Upper lobe of right lung (tissue), 1 donor: ENCODE measurements around the gene CCDC191. TPM values are rescaled to one million over a fixed set of nuclear protein-coding genes. Genes with fewer than 3 reads are reported as not detected.
A peak's percentile ranks its signal among the peaks of the same experiment; 100 is the strongest.

Experiments
- ATAC-seq: fragments of 200-7000 bp; cut with Tn5 transposase; one replicate; pipeline ENCODE4 v1.9.1; 2020; ENCODE audit warnings: mild to moderate bottlenecking, moderate library complexity
- DNase-seq: peaks from one replicate; pipeline ENCODE4 v3.0.0-alpha.2; 2020
- H3K27ac ChIP-seq: fragments of 200-600 bp; one replicate; pipeline ENCODE4 v1.8.0; 2022
- H3K27me3 ChIP-seq: fragments of 200-600 bp; one replicate; pipeline ENCODE4 v1.8.0; 2022; ENCODE audit warnings: mild to moderate bottlenecking
- H3K36me3 ChIP-seq: fragments of 200-600 bp; one replicate; pipeline ENCODE4 v1.8.0; 2022
- H3K4me1 ChIP-seq: fragments of 200-600 bp; one replicate; pipeline ENCODE4 v1.8.0; 2022
- H3K4me3 ChIP-seq: fragments of 200-600 bp; one replicate; pipeline ENCODE4 v1.8.0; 2022; ENCODE audit warnings: mild to moderate bottlenecking
- H3K9me3 ChIP-seq: fragments of 200-600 bp; one replicate; pipeline ENCODE4 v1.8.0; 2022
- CTCF ChIP-seq: fragments of 200-600 bp; IDR thresholded peaks from one replicate; pipeline ENCODE4 v1.8.0; 2022; ENCODE audit warnings: antibody characterized with exemption
- intact Hi-C: fragments of 100-400 bp; cut with DNase I; formaldehyde crosslinking; loops from one replicate; pipeline ENCODE4 v1.11.0; 2022
- total RNA-seq: library from RNA; stranded (reverse); fragmentation: NEBNext Ultra II Directional; extraction: Animal tissue kit (Norgen Biotek cat#: 25700); gene quantifications from one replicate; pipeline ENCODE4 v1.2.1, GENCODE V29; 2021
- donor health status: DM: no; HTN: yes; CAD: no; lungs with severe emphysema.

CCDC191 gene
- total RNA-seq, 1 donor from 2014 or later = 4.1 TPM

GRCh38 chr3:114076711-114077110 lies 20.4 kb upstream of the CCDC191 start:
- H3K27ac ChIP-seq = no peak overlapping the region
- no peak for TF ChIP-seq CTCF
- H3K4me1 ChIP-seq = peaks cover 8% of the 10 kb centered on the region
- H3K4me3 ChIP-seq = no peak overlapping the region
- ATAC-seq = no peak
- DNase-seq = no peak
- no peaks in the 10 kb centered on the region for H3K27me3 ChIP-seq
- H3K36me3 ChIP-seq = peaks cover 89% of the 10 kb centered on the region
- intact Hi-C loops = no loop called here
- H3K9me3 ChIP-seq = no peaks in the 10 kb centered on the region

- Histone ChIP-seq H3K27me3 (no peaks in the 10 kb centered on the region), H3K4me1 (no peaks in the 10 kb centered on the region), H3K27ac (no peak overlapping the region), H3K9me3 (no peaks in the 10 kb centered on the region), H3K36me3 (peaks cover 70% of the 10 kb centered on the region), H3K4me3 (no peak overlapping the region)
- intact Hi-C loops = no loop called here
- DNase-seq = no peak
- TF ChIP-seq CTCF = no peak
- ATAC-seq = no peak
Measured at GRCh38 chr3:114071786-114072185, 15.5 kb upstream of the CCDC191 start.

- no peak for ATAC-seq
- no peak for TF ChIP-seq CTCF
- Histone ChIP-seq H3K4me3 (no peak overlapping the region), H3K27me3 (no peaks in the 10 kb centered on the region), H3K9me3 (no peaks in the 10 kb centered on the region), H3K4me1 (no peaks in the 10 kb centered on the region), H3K36me3 (peaks cover 46% of the 10 kb centered on the region), H3K27ac (no peak overlapping the region)
- intact Hi-C loops = no loop called here
- no peak for DNase-seq
Measured at GRCh38 chr3:114068336-114068735, 12.0 kb upstream of the CCDC191 start.

- ATAC-seq (peak; percentile 77), DNase-seq (no peak)
- no peak for TF ChIP-seq CTCF
- H3K9me3 ChIP-seq = no peaks in the 10 kb centered on the region
- H3K27me3 ChIP-seq = no peaks in the 10 kb centered on the region
- intact Hi-C loops = no loop called here
- no peaks in the 10 kb centered on the region for H3K4me1 ChIP-seq
- no peak overlapping the region for H3K27ac ChIP-seq
- peaks cover 41% of the 10 kb centered on the region for H3K36me3 ChIP-seq
- H3K4me3 ChIP-seq = no peak overlapping the region
Measured at GRCh38 chr3:114067804-114068203, 11.5 kb upstream of the CCDC191 start.

GRCh38 chr3:114060906-114061655 lies 4.8 kb upstream of the CCDC191 start:
- peaks cover 22% of the 10 kb centered on the region for H3K4me1 ChIP-seq
- no peak for TF ChIP-seq CTCF
- no peak overlapping the region for H3K27ac ChIP-seq
- intact Hi-C loops = no loop called here
- H3K9me3 ChIP-seq = no peaks in the 10 kb centered on the region
- no peak overlapping the region for H3K4me3 ChIP-seq
- ATAC-seq (no peak), DNase-seq (no peak)
- H3K27me3 ChIP-seq = no peaks in the 10 kb centered on the region
- peaks cover 8% of the 10 kb centered on the region for H3K36me3 ChIP-seq
